NOMO-1 treated with DMSO at 0.1 percent for 48 hours (cell line): ENCODE measurements around the gene APBA2.

Experiments used
- DNase-seq: peaks from one replicate; lab custom pipeline; 2025; ENCODE audit not compliant: unreplicated experiment; lab: John Stamatoyannopoulos, UW

Gene APBA2

GRCh38 chr15:29079479-29079878, 193.7 kb downstream of the APBA2 start:
- no peak for DNase-seq

- DNase-seq: no peak
Measured at GRCh38 chr15:29081781-29082180, 196.0 kb downstream of the APBA2 start.

DNA sequence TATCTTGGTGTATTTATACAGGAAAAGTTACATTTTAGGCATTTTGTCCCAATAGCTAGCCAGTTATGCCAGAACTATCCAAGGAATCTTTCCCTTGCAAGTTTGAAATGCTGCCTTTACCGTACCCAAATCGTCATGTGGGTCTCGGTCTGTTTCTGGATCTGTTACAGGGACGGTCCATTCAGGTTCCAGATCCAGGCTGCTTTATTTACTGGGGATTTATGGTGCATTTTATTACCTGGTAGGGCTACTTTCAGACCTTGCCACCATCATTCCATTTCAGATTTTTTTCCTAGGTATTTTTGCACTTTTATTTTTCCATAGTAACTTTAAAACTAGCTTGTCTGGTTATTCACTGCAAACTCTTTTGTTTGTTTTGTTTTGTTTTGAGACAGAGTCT, 197.4 kb downstream of the APBA2 start:
- no peak for DNase-seq

DNA sequence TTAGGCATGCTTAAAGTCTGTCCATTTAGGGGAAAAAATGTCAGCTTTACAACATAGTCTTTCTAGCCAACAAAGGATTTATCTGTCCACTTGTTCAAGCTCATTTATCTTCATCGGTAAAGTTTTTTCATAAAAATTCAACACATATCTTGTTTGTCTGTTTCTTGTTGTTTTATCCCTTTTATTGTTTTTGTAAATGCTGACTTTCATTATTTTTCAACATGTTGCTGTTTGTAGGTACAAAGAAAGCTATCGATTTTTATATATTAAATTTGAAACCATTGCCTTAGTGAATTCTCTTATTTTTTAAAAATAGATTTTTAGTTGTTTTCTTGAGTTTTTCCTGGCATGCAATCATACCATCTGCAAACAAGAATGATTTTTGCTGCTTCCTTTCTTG, 198.1 kb downstream of the APBA2 start:
- no peak for DNase-seq

GRCh38 chr15:29086001-29086400, 200.2 kb downstream of the APBA2 start:
- no peak for DNase-seq

GRCh38 chr15:29086891-29087290, 201.1 kb downstream of the APBA2 start:
- no peak for DNase-seq

DNA sequence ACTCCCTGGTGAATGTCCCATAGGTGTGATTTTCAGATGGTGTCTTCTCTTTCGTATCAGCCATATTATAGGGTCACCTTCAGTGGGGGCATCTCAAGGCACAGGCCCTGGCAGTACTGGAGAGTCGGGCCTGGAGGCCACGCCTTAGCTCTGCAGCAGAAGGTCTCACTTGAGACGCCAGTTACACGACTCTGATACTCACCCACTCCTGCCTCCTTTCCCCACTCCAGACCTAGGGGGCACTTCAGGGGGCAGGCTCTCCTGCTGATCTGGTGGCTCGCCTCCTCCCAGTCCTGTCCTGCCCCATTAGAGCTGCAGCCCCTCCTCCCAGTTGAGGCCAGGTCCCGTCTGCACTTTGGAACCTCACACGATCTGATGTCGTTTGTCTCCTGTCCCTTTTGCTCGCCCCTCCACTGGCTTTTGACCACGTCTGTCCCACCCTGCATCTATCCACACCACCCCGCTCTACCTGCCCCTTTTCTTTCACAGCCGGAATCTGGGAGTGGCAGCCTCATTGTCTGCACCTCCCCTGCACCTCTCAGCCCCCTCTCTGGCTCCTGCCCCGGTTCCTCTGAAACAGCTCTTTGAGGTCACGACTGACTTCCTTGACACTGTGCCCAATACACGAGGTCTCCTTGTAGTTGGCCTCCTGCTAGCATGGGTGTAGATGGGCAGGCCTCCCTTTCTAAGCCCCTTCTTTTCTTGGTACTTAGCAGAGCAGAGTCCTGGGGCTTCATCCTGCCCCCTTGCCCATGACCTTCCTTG, 201.9 kb downstream of the APBA2 start:
- no peak for DNase-seq

GRCh38 chr15:29088666-29089065, 202.9 kb downstream of the APBA2 start:
- DNase-seq: no peak

DNA sequence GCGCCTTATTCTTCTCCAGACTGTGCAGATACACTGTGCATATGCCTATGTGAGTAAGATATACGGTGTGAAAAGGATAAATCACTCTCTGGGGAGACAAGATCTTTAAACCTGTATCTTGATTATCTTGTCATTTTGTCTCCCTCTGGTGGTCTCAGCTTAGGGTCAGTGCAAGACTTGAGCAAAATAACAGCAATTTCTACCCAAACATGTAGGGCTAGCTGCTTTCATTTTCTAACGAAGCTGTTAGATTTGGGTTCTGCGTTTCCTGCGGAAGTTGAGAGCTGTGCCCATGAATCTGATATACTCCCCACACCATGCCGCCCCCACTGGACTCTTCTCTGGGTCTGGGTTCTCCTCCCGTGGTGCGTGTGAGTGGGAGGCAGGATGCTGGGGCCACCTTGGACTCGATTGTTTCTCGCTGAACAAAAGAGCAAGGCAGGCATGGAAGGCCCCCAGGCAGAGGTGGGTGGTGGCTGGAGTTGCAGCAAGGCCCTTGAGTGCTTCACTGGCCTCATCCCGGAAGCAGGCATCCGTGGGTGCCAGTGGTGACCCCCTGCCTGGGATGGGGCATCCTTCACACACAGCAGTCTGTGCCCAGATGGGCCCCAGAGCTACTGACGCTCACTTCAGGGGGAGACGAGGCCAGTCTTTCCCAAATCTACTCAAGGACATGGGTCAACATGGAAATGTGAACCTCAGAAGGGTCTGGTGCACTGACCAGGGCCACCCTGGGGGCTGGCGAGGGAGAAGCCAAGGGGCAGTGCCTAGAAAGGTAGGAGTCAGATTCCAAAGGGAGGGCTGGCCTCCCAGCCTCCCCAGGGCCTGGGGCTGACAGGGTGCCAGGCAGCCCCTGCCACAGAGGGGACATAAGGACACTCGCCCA, 204.2 kb downstream of the APBA2 start:
- peak; percentile 21 for DNase-seq

DNA sequence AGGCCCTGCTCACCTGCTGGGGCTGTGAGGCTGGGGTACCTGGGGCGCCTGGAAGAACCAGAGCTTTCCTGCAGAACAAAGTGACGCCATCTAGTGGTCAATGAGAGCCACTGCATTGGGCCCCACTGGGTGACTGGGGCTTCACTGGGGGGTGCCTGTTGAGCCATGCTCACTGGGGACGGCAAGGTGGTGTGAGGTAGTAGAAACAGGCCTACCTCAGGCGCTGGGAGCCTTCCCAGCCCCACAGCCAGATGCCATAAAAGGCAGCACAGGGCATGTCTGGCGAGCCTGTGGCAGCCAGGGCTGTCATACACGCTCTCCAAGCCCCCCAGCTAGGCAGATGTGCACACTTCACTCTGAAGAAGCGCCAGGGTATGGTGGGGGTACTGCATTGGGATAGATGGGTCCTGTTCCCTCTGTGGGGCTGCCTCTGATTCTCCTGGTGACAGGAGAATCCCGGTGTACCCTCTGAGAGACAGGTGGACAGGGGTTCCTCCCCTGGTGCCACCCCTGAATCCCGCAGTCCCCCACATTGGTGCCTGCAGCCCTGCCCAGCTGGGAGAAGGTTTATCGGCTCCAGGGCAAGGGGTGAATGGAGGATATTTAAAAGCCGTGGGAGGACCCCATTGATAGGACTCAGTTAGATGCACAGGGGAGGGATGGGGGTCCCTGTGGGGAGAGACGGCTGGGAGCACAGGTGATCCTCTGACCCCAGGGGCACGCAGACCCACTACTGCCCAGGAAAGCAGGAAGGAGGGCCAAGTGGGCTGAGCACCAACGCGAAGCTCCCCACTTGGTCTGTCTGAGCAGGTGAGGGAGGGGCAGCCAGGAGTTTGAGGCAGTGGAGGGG, 205.1 kb downstream of the APBA2 start:
- DNase-seq: peak; percentile 2

GRCh38 chr15:29091666-29092065, 205.9 kb downstream of the APBA2 start:
- no peak for DNase-seq

DNA sequence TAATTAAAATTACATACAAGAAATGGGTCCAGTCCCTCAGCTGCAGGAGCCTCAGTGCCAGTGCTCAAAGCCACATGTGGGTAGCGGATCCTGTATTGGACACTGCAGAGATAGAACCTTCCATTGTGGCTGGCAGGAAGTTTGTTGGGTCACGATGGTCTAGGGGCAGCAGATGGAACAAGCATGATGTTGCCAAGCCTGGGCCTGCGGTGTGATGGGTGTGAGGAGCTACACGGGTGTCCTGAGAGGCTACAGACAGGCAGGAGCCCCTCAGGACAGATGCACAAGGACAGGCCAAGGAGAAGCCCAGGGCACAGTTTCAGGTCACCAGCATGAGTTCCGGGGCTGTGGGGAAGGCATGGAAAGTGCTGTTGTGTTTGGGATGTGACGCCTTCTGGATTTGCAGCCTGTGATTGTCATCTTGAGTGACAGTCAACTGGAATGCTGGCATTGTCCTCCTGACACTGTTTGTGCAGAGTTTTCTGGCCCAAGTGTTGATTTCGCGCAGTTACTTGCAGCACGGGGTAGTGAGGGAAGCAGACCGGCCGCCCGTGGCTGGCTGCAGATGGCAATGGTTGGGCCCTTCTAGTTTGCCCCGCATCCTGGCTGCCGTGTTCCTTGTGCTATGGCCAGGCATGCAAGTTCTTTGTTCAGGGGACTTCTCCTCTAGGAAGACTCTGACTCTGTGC, 206.7 kb downstream of the APBA2 start:
- no peak for DNase-seq

- no peak for DNase-seq
Measured at GRCh38 chr15:29093065-29093435, 207.3 kb downstream of the APBA2 start.

GRCh38 chr15:29093696-29094343, 208.0 kb downstream of the APBA2 start:
- no peak for DNase-seq

DNA sequence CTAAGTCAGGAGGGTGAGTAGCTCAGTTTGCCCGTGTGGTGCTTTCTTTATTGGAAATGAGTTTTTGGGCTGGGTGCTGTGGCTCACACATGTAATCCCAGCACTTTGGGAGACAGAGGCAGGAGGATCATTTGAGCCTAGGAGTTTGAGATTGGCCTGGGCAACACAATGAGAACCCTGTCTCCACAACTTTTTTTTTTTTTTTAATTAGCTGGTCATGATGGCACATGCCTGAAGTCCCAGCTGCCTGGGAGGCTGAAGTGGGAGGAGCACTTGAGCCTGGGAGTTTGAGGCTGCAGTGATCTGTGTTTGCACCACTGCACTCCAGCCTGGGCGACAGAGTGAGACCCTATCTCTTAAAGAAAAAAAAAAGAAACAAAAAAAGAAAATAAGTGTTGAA, 208.9 kb downstream of the APBA2 start:
- no peak for DNase-seq

DNA sequence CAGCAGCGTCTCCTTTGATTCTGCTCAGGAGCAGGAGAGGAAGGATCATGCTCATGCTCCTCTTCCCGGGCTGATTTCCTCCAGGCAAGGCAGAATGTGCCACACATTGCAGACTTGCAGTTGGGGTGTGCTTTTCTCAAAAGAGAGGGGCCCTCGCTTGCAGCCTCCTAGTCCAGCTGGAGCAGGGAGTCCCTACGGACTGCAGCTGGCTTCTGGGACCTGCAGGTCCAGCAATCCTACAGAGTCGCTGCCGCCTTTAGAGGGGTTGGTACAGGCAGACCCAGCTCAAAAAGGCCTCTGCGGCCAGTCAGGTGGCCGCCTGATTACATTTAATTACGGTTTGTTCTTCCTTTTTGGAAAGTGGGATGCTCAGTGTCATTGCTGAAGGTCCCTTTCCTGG, 210.0 kb downstream of the APBA2 start:
- no peak for DNase-seq

GRCh38 chr15:29097168-29097567, 211.4 kb downstream of the APBA2 start:
- no peak for DNase-seq

- DNase-seq: no peak
Measured at GRCh38 chr15:29097971-29098370, 212.2 kb downstream of the APBA2 start.

GRCh38 chr15:29098652-29099051, 212.9 kb downstream of the APBA2 start:
- no peak for DNase-seq

GRCh38 chr15:29099131-29099880, 213.5 kb downstream of the APBA2 start:
- DNase-seq: no peak
